ENCODE results near the gene BACH2. TPM values are rescaled to one million over a fixed set of nuclear protein-coding genes. Genes with fewer than 3 reads are reported as not detected.

BACH2 gene
- total and polyA plus RNA-seq, 9 of the 15 experiments (the other 6 are each of a cell fraction or from before 2014, with no cell fraction given), result 0.06 to 3.1 (median 0.59) TPM

DNA sequence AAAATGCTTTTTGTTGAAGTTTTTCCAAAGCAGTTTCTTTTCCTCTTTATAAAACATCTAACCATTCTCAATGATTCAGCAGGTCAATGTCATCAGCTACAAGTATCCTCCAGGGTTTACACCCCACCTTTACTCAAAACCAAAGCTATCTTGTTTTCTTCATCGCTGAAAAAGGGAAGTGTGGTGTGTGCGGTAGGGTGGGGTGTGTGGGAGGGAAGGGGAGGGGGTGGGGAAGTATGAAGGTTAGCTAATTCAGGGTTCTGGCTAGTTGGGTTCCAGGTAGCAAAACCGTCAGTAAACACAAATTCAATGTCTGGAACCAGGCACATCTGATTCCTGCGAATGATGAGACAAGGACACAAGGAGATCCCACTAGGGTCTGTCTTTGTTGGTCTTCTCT, 212.8 kb downstream of the BACH2 start (continued):
- TF ChIP-seq, protein P1, sequence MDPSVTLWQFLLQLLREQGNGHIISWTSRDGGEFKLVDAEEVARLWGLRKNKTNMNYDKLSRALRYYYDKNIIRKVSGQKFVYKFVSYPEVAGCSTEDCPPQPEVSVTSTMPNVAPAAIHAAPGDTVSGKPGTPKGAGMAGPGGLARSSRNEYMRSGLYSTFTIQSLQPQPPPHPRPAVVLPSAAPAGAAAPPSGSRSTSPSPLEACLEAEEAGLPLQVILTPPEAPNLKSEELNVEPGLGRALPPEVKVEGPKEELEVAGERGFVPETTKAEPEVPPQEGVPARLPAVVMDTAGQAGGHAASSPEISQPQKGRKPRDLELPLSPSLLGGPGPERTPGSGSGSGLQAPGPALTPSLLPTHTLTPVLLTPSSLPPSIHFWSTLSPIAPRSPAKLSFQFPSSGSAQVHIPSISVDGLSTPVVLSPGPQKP (CRISPR knock-in tag; IDR thresholded peaks at IDR 0.05), result no peak
- TF ChIP-seq TEAD4 (IDR thresholded peaks at IDR 0.05; ENCODE audit: low read length) (peak; percentile 22; the same call in 1 of the 2 replicates), TEAD4 (CRISPR knock-in tag; IDR thresholded peaks at IDR 0.05; ENCODE audit: borderline replicate concordance) (no peak), NFE2 (IDR thresholded peaks at IDR 0.05; ENCODE audit: low read depth) (peak; percentile 79), BMI1 (IDR thresholded peaks at IDR 0.05; ENCODE audit: low read length) (no peak), DNMT1 (IDR thresholded peaks at IDR 0.05) (no peak), TFE3 (CRISPR knock-in tag; IDR thresholded peaks at IDR 0.05) (no peak), JUND (IDR thresholded peaks at IDR 0.05; ENCODE audit: borderline replicate concordance, low read depth, low read length) (no peak), JUND (tag; IDR thresholded peaks at IDR 0.05; ENCODE audit: borderline replicate concordance, low read depth, low read length) (0 out of 3 replicates have a peak, but pooled peaks have one; percentile 9), ZNF740 (CRISPR knock-in tag; IDR thresholded peaks at IDR 0.05) (peak; percentile 64; the same call in 1 of the 2 replicates), ZNF740 (tag; IDR thresholded peaks at IDR 0.05) (no peak), ZKSCAN8 (CRISPR knock-in tag; IDR thresholded peaks at IDR 0.05) (peak; percentile 77; the same call in 1 of the 2 replicates), CREM (IDR thresholded peaks at IDR 0.05; ENCODE audit: low read depth) (peak; percentile 47), RNF2 (IDR thresholded peaks at IDR 0.05) (peak; percentile 37; the same call in 1 of the 2 replicates)
- TF ChIP-seq, protein P2, sequence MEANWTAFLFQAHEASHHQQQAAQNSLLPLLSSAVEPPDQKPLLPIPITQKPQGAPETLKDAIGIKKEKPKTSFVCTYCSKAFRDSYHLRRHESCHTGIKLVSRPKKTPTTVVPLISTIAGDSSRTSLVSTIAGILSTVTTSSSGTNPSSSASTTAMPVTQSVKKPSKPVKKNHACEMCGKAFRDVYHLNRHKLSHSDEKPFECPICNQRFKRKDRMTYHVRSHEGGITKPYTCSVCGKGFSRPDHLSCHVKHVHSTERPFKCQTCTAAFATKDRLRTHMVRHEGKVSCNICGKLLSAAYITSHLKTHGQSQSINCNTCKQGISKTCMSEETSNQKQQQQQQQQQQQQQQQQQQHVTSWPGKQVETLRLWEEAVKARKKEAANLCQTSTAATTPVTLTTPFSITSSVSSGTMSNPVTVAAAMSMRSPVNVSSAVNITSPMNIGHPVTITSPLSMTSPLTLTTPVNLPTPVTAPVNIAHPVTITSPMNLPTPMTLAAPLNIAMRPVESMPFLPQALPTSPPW (CRISPR knock-in tag; IDR thresholded peaks at IDR 0.05), result peak; percentile 94

All from K562 (cell line).